GM12891 (cell line): ENCODE measurements around the gene TRIM72.
"Not testable (repeated sequence)": the region's sequence is repeated elsewhere in the genome, so short reads cannot be mapped to it uniquely, and the experiment has no call there.

ENCODE experiments used
- DNase-seq: peaks from one replicate; pipeline ENCODE4 v3.0.0; 2011; ENCODE audit warnings: low spot score; ENCODE audit not compliant: insufficient read length
- FAIRE-seq: peaks from 2 replicates; lab custom pipeline; 2011; peaks lifted over from hg19 to GRCh38; lab: Jason Lieb, UNC
- PAX5 ChIP-seq: IDR thresholded peaks from 2 replicates; pipeline ENCODE4 v1.6.1; 2011; ENCODE audit warnings: low read length, moderate library complexity, mild to moderate bottlenecking; ENCODE audit not compliant: insufficient read depth, severe bottlenecking
- POLR2A ChIP-seq: IDR thresholded peaks from 2 replicates; pipeline ENCODE4 v1.6.1; 2011; ENCODE audit warnings: low read depth, low read length, control low read depth
- POLR2AphosphoS5 ChIP-seq: IDR thresholded peaks from 2 replicates; pipeline ENCODE4 v1.6.1; 2011; ENCODE audit warnings: low read depth, low read length, control low read depth
- POU2F2 ChIP-seq: IDR thresholded peaks from 2 replicates; pipeline ENCODE4 v1.6.1; 2011; ENCODE audit warnings: low read depth, mild to moderate bottlenecking, control low read depth, low read length, moderate library complexity
- SPI1 ChIP-seq: IDR thresholded peaks from 2 replicates; pipeline ENCODE4 v1.6.1; 2011; ENCODE audit warnings: low read depth, low read length, control low read depth
- TAF1 ChIP-seq: IDR thresholded peaks from 2 replicates; pipeline ENCODE4 v1.6.1; 2011; ENCODE audit warnings: low read depth, low read length, control low read depth

TRIM72 gene

DNA sequence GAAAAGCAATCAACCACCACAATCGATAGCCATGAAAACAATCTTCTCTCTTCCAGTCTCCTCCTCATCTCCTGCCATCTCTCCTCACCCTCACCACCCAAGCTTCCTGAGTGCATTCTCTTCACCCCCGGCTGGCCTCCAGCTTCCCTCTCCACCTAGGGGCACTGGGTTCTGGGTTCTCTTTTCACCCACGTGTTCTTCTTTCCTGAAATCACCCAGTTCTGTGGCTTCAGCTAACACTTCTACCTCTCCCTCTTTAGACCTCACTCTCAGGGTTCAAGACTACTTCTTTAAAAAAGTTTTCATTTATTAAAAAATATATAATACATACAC lies 54.1 kb downstream of the TRIM72 start:
- no peak for DNase-seq
- FAIRE-seq, result no peak
- TF ChIP-seq POU2F2 (no peak), TAF1 (no peak)

DNA sequence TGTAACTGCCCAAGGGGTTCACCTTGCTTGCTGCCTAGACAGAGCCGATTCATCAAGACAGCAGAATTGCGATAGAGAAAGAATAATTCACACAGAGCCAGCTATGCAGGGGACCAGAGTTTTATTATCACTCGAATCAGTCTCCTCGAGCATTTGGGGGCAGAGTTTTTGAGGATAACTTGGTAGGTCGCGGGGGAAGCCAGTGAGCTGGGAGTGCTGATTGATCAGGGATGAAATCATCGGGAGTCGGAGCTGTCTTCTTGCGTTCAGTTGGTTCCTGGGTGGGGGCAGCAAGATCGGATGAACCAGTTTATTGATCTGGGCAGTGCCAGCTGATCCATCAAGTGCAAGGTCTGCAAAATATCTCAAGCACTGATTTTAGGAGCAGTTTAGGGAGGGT lies 55.0 kb downstream of the TRIM72 start:
- FAIRE-seq (no peak), DNase-seq (no peak)
- TF ChIP-seq POLR2AphosphoS5 (no peak), SPI1 (no peak), POLR2A (no peak), PAX5 (no peak), POU2F2 (no peak), TAF1 (no peak)

DNA sequence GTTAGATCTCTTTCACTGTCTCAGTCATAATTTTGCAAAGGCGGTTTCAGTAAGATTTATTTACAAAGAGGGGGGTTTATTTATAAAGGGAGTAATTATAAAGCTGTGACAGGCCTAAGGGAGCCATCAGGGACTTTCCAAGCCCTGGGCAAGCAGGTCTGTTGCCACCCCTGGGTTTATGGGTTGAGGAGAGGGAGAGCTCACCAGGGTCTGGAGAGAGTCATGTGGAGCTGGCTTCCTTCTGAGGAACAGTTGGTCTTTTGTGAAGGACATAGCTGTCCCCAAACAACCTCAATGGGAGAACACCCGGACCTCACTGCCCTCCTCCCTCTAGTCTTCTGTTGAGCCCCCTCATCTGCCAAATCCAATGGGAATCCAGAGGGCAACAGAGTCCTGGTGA lies 55.6 kb downstream of the TRIM72 start:
- no peak for DNase-seq
- TF ChIP-seq POU2F2, result no peak
- no peak for TF ChIP-seq TAF1
- no peak for TF ChIP-seq POLR2AphosphoS5
- TF ChIP-seq POLR2A, result no peak
- no peak for TF ChIP-seq PAX5
- TF ChIP-seq SPI1, result no peak
- no peak for FAIRE-seq

DNA sequence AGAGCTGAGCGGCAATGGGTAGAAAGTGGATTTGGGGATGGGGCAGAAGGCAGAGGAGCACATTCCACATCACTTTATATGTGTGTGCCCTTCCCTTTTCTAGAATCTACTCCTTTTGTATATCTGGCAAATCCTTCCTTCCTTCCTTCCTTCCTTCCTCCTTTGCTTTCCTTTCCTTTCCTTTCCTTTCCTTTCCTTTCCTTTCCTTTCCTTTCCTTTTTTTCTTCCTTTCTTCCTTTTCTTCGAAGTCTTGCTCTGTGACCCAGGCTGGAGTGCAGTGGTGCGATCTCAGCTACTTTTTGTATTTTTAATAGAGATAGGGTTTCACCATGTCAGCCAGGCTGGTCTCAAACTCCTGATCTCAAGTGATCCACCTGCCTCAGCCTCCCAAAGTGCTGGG lies 56.1 kb downstream of the TRIM72 start:
- not testable (repeated sequence) for FAIRE-seq, DNase-seq

DNA sequence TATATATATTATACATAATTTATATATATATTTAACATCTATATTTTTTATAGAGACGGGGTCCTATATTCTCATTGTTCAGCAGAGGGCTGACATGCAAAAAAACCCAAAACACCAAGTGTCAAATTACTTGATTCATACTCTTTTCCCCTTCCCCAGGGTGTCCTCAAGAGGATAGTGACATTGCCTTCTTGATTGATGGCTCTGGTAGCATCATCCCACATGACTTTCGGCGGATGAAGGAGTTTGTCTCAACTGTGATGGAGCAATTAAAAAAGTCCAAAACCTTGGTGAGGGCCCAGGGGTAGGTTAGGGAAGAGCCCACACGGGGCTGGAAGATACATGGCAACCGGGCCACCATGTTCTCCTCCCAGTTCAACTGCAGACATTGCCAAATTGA lies 56.9 kb downstream of the TRIM72 start:
- DNase-seq, result no peak
- FAIRE-seq, result no peak
- TF ChIP-seq SPI1, result no peak
- no peak for TF ChIP-seq PAX5
- no peak for TF ChIP-seq POLR2A
- TF ChIP-seq POLR2AphosphoS5, result no peak
- TF ChIP-seq POU2F2, result no peak
- TF ChIP-seq TAF1, result no peak

DNA sequence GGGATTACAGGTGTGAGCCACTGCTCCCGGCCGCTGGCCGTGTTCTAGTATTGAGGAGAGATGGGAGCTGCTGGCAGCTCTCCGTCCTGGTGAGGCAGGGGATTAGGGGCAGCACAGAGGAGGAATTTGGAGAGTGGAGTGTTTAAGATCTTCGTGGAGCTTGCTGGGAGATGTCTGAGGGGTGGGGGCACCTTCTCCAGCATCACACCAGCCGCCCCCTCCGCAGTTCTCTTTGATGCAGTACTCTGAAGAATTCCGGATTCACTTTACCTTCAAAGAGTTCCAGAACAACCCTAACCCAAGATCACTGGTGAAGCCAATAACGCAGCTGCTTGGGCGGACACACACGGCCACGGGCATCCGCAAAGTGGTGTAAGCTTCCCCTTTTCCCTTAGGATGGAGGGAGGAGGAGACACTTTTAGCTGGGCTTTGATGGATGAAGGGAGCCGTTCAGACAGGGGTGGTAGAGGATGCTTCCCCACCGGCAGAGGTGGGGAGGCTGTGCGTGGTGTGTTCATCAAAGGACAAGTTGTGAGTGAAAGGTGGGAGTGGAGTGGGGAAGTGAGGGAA lies 57.8 kb downstream of the TRIM72 start:
- no peak for DNase-seq
- no peak for FAIRE-seq
- no peak for TF ChIP-seq POLR2A
- TF ChIP-seq SPI1, result no peak
- TF ChIP-seq PAX5, result no peak
- TF ChIP-seq TAF1, result no peak
- TF ChIP-seq POU2F2, result no peak
- no peak for TF ChIP-seq POLR2AphosphoS5

DNA sequence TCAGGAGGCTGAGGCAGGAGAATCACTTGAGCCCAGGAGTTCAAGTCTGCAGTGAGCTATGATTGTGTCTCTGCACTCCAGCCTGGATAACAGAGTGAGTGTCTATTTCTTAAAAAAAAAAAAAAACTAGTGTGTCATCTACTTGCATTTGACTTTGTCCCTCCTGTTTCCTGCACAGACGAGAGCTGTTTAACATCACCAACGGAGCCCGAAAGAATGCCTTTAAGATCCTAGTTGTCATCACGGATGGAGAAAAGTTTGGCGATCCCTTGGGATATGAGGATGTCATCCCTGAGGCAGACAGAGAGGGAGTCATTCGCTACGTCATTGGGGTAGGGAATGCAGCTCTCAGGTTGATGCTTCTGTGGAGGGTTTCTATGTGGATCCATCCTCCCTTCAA lies 59.3 kb downstream of the TRIM72 start:
- no peak for TF ChIP-seq POLR2A
- TF ChIP-seq SPI1, result no peak
- no peak for TF ChIP-seq POU2F2
- no peak for TF ChIP-seq POLR2AphosphoS5
- TF ChIP-seq PAX5, result no peak
- no peak for TF ChIP-seq TAF1
- FAIRE-seq (no peak), DNase-seq (no peak)

DNA sequence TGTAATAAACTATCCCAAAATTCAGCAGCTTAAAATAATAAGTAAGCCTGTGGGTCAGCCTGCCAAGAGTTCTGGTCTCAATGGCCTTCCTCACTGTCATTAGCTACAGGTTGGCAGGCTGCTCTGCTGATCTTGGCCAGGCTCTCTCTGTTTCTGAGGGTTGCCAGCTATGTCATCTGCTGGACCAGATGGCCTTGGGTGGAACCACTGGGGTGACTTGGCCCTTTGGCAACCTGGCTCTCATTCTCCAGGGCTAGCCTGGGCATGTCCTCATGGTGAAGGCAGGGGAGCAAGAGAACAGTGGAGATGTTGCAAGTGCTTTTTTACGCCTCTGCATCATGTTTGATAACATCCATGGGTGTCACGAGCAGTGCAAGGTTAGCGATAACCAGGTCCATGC lies 59.8 kb downstream of the TRIM72 start:
- no peak for TF ChIP-seq POLR2A
- no peak for TF ChIP-seq TAF1
- TF ChIP-seq POU2F2, result no peak
- TF ChIP-seq PAX5, result no peak
- FAIRE-seq, result no peak
- DNase-seq, result no peak

DNA sequence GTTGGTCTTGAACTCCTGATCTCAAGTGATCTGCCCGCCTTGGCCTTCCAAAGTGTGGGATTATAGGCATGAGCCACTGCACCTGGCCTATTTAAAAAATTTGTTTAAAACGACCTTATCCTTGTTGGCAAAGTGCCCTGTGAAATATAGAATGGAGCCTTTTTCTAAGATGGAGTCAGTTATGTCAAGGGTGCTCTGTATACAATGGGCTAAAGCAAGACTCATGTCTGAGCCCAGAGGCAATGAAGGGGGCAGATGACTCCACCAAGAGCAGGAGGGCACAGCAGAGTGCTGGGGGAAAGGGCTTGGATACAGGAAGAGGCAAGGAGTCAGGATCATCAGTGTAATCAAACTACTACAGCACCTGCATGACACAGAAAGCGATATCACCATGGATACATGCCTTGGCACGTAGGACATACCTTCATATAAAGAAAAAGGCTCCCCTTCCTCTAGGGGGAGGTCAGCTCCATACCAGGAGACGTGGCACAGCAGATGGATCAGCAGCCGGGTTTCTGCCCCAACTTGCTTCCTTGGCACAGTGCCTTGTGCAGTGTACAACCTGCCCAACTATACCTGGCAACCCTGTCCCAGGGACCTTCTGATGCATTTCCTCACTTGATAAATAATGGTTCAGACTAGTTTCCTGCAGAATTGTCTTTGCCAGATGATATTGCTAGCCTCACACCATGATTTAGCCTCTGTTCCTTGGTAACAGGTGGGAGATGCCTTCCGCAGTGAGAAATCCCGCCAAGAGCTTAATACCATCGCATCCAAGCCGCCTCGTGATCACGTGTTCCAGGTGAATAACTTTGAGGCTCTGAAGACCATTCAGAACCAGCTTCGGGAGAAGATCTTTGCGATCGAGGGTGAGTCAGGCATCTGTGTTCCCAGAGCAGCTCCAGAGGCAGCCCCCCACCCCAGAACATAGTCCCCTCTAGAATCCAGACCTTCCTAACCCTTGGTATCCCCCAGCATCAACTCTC lies 61.2 kb downstream of the TRIM72 start:
- DNase-seq (no peak), FAIRE-seq (no peak)
- no peak for TF ChIP-seq SPI1
- TF ChIP-seq POLR2A, result no peak
- TF ChIP-seq POLR2AphosphoS5, result no peak
- TF ChIP-seq POU2F2, result no peak
- no peak for TF ChIP-seq PAX5
- no peak for TF ChIP-seq TAF1

DNA sequence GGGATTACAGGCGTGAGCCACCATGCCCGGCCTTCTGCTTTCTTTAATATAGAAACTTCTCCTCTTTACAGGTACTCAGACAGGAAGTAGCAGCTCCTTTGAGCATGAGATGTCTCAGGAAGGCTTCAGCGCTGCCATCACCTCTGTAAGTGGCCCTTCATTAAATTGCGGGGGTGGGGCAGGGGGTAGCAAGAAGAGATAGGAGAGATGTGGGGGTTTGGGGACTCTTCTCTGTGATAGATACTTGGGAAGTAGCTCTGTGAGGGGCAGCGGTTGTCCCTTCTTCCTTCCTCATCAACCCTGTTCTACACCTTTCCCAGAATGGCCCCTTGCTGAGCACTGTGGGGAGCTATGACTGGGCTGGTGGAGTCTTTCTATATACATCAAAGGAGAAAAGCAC lies 62.7 kb downstream of the TRIM72 start:
- TF ChIP-seq POLR2A (no peak), PAX5 (no peak), POU2F2 (no peak), POLR2AphosphoS5 (no peak)
- FAIRE-seq (no peak), DNase-seq (no peak)
